Vagina (tissue), 2 donors: Measurements from ENCODE around the gene CBFA2T2.

Experiments used
- POLR2A ChIP-seq, 2 donors: fragments of 450-650 bp; IDR thresholded peaks; one replicate each; pipeline ENCODE4 v1.6.1; 2017; ENCODE audit warnings: antibody characterized with exemption in 2 of 2, mild to moderate bottlenecking in 2 of 2, moderate library complexity in 2 of 2
- TF ChIP-seq, protein P1 (sequence below), 3 experiments: fragments of 450-650 bp in 2 of 3; fragments of 200-600 bp in 1 of 3; sonication (generic) in 1 of 3; IDR thresholded peaks; one replicate each; pipeline ENCODE4 v1.5.1; 2017 to 2019; ENCODE audit warnings: antibody characterized with exemption in 3 of 3, mild to moderate bottlenecking in 2 of 3, moderate library complexity in 2 of 3

DNA sequence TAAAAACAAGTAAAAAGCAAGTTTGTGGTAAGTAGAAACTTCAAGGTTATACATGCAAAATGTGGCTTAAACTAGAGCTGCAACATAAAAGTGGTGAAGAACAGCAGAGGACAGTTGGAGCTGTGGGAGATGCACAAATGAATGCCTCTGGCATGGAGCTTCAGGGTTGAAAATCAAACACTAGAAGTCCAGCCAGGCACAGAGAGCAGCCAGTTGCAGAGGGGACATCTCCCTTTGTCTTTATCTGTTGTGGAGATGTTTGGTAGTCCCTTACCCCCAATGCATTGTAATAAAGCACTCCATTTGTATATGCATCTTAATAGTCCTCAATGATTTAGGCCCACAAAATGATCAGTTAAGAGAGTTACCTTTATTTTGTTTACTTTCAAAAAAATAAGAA, 99.2 kb downstream of the CBFA2T2 start:
- TF ChIP-seq, protein P1, sequence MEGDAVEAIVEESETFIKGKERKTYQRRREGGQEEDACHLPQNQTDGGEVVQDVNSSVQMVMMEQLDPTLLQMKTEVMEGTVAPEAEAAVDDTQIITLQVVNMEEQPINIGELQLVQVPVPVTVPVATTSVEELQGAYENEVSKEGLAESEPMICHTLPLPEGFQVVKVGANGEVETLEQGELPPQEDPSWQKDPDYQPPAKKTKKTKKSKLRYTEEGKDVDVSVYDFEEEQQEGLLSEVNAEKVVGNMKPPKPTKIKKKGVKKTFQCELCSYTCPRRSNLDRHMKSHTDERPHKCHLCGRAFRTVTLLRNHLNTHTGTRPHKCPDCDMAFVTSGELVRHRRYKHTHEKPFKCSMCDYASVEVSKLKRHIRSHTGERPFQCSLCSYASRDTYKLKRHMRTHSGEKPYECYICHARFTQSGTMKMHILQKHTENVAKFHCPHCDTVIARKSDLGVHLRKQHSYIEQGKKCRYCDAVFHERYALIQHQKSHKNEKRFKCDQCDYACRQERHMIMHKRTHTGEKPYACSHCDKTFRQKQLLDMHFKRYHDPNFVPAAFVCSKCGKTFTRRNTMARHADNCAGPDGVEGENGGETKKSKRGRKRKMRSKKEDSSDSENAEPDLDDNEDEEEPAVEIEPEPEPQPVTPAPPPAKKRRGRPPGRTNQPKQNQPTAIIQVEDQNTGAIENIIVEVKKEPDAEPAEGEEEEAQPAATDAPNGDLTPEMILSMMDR (IDR thresholded peaks at IDR 0.05), result no peak
- no peak for TF ChIP-seq POLR2A (IDR thresholded peaks at IDR 0.05)
